HepG2 (cell line): ENCODE results near the gene ZNF445. TPM values are rescaled to one million over a fixed set of nuclear protein-coding genes. Genes with fewer than 3 reads are reported as not detected.

ENCODE experiments used
- ATAC-seq: fragments of 200-7000 bp; cut with Tn5 transposase; 3 replicates; pipeline ENCODE4 v1.9.1; 2020; ENCODE audit warnings: mild to moderate bottlenecking, moderate library complexity
- BruUV-seq: library from RNA; stranded (reverse); fragments of 400-500 nt; replicated peaks from 2 replicates; lab custom pipeline; 2021; lab: Mats Ljungman, UMichigan
- CTCF ChIA-PET: fragments of 300-600 bp; formaldehyde crosslinking; extraction: SDS; loops from one replicate; lab custom pipeline; 2021; ENCODE audit warnings: low total read pairs, inconsistent platforms, low intra/inter-chr PET ratio; lab: Yijun Ruan, JAX
- POLR2A ChIA-PET: fragments of 350-600 bp; sonication (Branson Sonifier 250); formaldehyde crosslinking; loops from one replicate; lab custom pipeline; 2020; ENCODE audit warnings: antibody characterized with exemption, inconsistent platforms; lab: Yijun Ruan, JAX
- DNase-seq: peaks from one replicate; pipeline ENCODE4 v3.0.0-alpha.2; 2015; ENCODE audit warnings: low spot score
- FAIRE-seq: peaks from 3 replicates; lab custom pipeline; 2011; peaks lifted over from hg19 to GRCh38; lab: Jason Lieb, UNC
- H2AFZ ChIP-seq: one replicate; pipeline ENCODE4 v1.6.1; 2011; ENCODE audit warnings: low read length, inconsistent platforms
- H3K27ac ChIP-seq: fragments of 300-600 bp; 3 replicates; pipeline ENCODE4 v1.8.0; 2011; ENCODE audit warnings: mixed run types, mild to moderate bottlenecking, mixed read lengths, low read length, inconsistent platforms; ENCODE audit not compliant: insufficient read depth; ENCODE audit errors: extremely low read length
- H3K27me3 ChIP-seq, 2 experiments: fragments of 200-600 bp in 1 of 2; 2 replicates in 1 of 2; 3 replicates in 1 of 2; pipeline versions ENCODE4 v1.6.0 to v1.8.0; 2011; ENCODE audit warnings: low read length in 2 of 2, mild to moderate bottlenecking in 2 of 2, moderate library complexity in 2 of 2, inconsistent platforms in 1 of 2; ENCODE audit not compliant: insufficient read depth in 2 of 2, control insufficient read depth in 1 of 2
- H3K36me3 ChIP-seq, 2 experiments: fragments of 200-600 bp in 1 of 2; replicated peaks in 1 of 2; 2 replicates in 1 of 2; 3 replicates in 1 of 2; pipeline versions ENCODE4 v1.5.1 to v1.8.0; 2011; ENCODE audit warnings: low read length in 2 of 2, inconsistent platforms in 1 of 2; ENCODE audit not compliant: insufficient read depth in 2 of 2, control insufficient read depth in 1 of 2
- H3K4me1 ChIP-seq: 2 replicates; pipeline ENCODE4 v1.5.1; 2012; ENCODE audit warnings: low read length, inconsistent platforms; ENCODE audit not compliant: insufficient read depth
- H3K4me2 ChIP-seq: 2 replicates; pipeline ENCODE4 v1.6.0; 2011; ENCODE audit warnings: low read depth, low read length, inconsistent platforms
- H3K4me3 ChIP-seq, 3 experiments: fragments of 200-600 bp in 1 of 3; sonication (generic), shearing (Covaris generic) in 1 of 3; replicated peaks in 1 of 3; 2 replicates each; pipeline ENCODE4 v1.5.1; 2011 to 2016; ENCODE audit warnings: low read length in 3 of 3, inconsistent platforms in 2 of 3, low read depth in 2 of 3, mild to moderate bottlenecking in 2 of 3, control low read depth in 1 of 3, mixed read lengths in 1 of 3; ENCODE audit not compliant: insufficient read depth in 1 of 3
- H3K79me2 ChIP-seq: one replicate; pipeline ENCODE4 v1.6.1; 2011; ENCODE audit warnings: low read length, inconsistent platforms; ENCODE audit not compliant: insufficient read depth
- H3K9ac ChIP-seq: 2 replicates; pipeline ENCODE4 v1.6.0; 2011; ENCODE audit warnings: mild to moderate bottlenecking, low read depth, low read length, inconsistent platforms; ENCODE audit not compliant: insufficient read depth
- H3K9me3 ChIP-seq: 2 replicates; pipeline ENCODE4 v1.5.1; 2012; ENCODE audit warnings: mild to moderate bottlenecking, low read length
- H4K20me1 ChIP-seq: 2 replicates; pipeline ENCODE4 v1.6.0; 2011; ENCODE audit warnings: inconsistent platforms, mild to moderate bottlenecking, low read length, moderate library complexity; ENCODE audit not compliant: insufficient read depth
- ESRRA ChIP-seq: sonication (generic); formaldehyde crosslinking; IDR thresholded peaks from 2 replicates; pipeline ENCODE4 v1.5.1; 2020; ENCODE audit warnings: mild to moderate bottlenecking, low read depth, missing genetic modification reagents
- GFI1 ChIP-seq: sonication (generic); formaldehyde crosslinking; IDR thresholded peaks from 2 replicates; pipeline ENCODE4 v1.5.0; 2020; ENCODE audit warnings: missing genetic modification reagents, mild to moderate bottlenecking, borderline replicate concordance
- HDAC1 ChIP-seq: sonication (generic); formaldehyde crosslinking; IDR thresholded peaks from 2 replicates; pipeline ENCODE4 v1.5.1; 2020; ENCODE audit warnings: mild to moderate bottlenecking, missing genetic modification reagents
- MIXL1 ChIP-seq: IDR thresholded peaks from 2 replicates; pipeline ENCODE4 v1.6.1; 2016
- NFRKB ChIP-seq: fragments of 450-650 bp; IDR thresholded peaks from 2 replicates; pipeline ENCODE4 v1.6.1; 2017
- PAF1 ChIP-seq: IDR thresholded peaks from 2 replicates; pipeline ENCODE4 v1.6.1; 2016; ENCODE audit warnings: missing genetic modification reagents, missing compliant biosample characterization
- SOX13 ChIP-seq, 3 experiments: fragments of 450-650 bp in 1 of 3; sonication (generic) in 1 of 3; formaldehyde crosslinking in 1 of 3; IDR thresholded peaks in 2 of 3; conservative IDR thresholded peaks in 1 of 3; 2 replicates each; pipeline versions ENCODE4 v1.5.0 to v1.6.1; 2016 to 2020; ENCODE audit warnings: antibody characterized with exemption in 1 of 3, mild to moderate bottlenecking in 1 of 3, missing compliant biosample characterization in 1 of 3, missing genetic modification reagents in 1 of 3, moderate library complexity in 1 of 3
- SOX6 ChIP-seq, 2 experiments: fragments of 450-650 bp in 1 of 2; sonication (generic) in 1 of 2; formaldehyde crosslinking in 1 of 2; IDR thresholded peaks; 2 replicates each; pipeline versions ENCODE4 v1.4.0 to v1.6.1; 2017 to 2020; ENCODE audit warnings: antibody characterized with exemption in 1 of 2, mild to moderate bottlenecking in 1 of 2, missing genetic modification reagents in 1 of 2
- TCF7L2 ChIP-seq: IDR thresholded peaks from 2 replicates; pipeline ENCODE4 v1.6.1; 2011; ENCODE audit warnings: mild to moderate bottlenecking, low read depth, low read length, moderate library complexity
- ZFAT ChIP-seq: sonication (generic); formaldehyde crosslinking; conservative IDR thresholded peaks from 2 replicates; pipeline ENCODE4 v1.8.1; 2023; ENCODE audit warnings: missing genetic modification reagents, inconsistent platforms
- ZNF136 ChIP-seq: sonication (generic); formaldehyde crosslinking; IDR thresholded peaks from 2 replicates; pipeline ENCODE4 v1.8.1; 2022; ENCODE audit warnings: low read depth, mild to moderate bottlenecking, moderate library complexity, missing genetic modification reagents
- ZNF263 ChIP-seq: sonication (generic); formaldehyde crosslinking; IDR thresholded peaks from 2 replicates; pipeline ENCODE4 v1.4.0; 2020; ENCODE audit warnings: missing genetic modification reagents
- ZNF775 ChIP-seq: sonication (generic); formaldehyde crosslinking; IDR thresholded peaks from 2 replicates; pipeline ENCODE4 v1.4.0; 2020; ENCODE audit warnings: missing genetic modification reagents, mild to moderate bottlenecking, moderate library complexity, borderline replicate concordance
- ZNF850 ChIP-seq: sonication (generic); formaldehyde crosslinking; conservative IDR thresholded peaks from 2 replicates; pipeline ENCODE4 v1.9.0; 2021; ENCODE audit warnings: mild to moderate bottlenecking, missing genetic modification reagents
- WGBS: methylation state at CpG from one replicate; pipeline ENCODE4 v1.1.6; 2017; ENCODE audit warnings: low lambda C conversion rate; 5-methylcytosine and 5-hydroxymethylcytosine counted together
- in situ Hi-C: cut with HindIII; loops from 2 replicates; pipeline ENCODE4 v1.10.0; 2017; ENCODE audit warnings: low pct_unique_long_range_greater_than_20kb; ENCODE audit not compliant: extremely low pct_ligation_motif_present
- intact Hi-C: fragments of 100-400 bp; cut with micrococcal nuclease; formaldehyde crosslinking; loops from one replicate; pipeline ENCODE4 v1.10.0; 2022; ENCODE audit not compliant: unreplicated experiment
- polyA plus RNA-seq, 8 experiments: library from polyadenylated mRNA; depleted of rRNA in 3 of 8; stranded (reverse) in 7 of 8; unstranded in 1 of 8; fragments of >200 nt; fragmentation: Illumina TruSeq in 4 of 8; extraction: Trizol in 4 of 8; gene quantifications; 2 replicates each; pipeline versions ENCODE4 v1.2.1 to v1.2.3, GENCODE V29; 2011 to 2016; ENCODE audit warnings: low read depth in 4 of 8, missing spikeins in 1 of 8, mixed read lengths in 1 of 8; ENCODE audit not compliant: insufficient read depth in 1 of 8
- total RNA-seq, 5 experiments: library from RNA; depleted of rRNA; stranded (reverse); fragments of >200 nt; fragmentation: Illumina TruSeq; extraction: Trizol; gene quantifications; 2 replicates each; pipeline ENCODE4 v1.2.3, GENCODE V29; 2016; ENCODE audit warnings: low read depth in 1 of 5
- TF ChIP-seq, protein P1 (sequence below): sonication (generic); formaldehyde crosslinking; IDR thresholded peaks from 2 replicates; pipeline ENCODE4 v1.8.1; 2022; ENCODE audit warnings: low read depth, mild to moderate bottlenecking, missing genetic modification reagents
- TF ChIP-seq, protein P2 (sequence below): sonication (generic); formaldehyde crosslinking; IDR thresholded peaks from 2 replicates; pipeline ENCODE4 v1.5.1; 2020; ENCODE audit warnings: mild to moderate bottlenecking, missing genetic modification reagents

Gene ZNF445
- total and polyA plus RNA-seq, 2 of the 13 experiments (the other 11 are each of a cell fraction or from before 2014, with no cell fraction given): 4.4 to 10.3 TPM

DNA sequence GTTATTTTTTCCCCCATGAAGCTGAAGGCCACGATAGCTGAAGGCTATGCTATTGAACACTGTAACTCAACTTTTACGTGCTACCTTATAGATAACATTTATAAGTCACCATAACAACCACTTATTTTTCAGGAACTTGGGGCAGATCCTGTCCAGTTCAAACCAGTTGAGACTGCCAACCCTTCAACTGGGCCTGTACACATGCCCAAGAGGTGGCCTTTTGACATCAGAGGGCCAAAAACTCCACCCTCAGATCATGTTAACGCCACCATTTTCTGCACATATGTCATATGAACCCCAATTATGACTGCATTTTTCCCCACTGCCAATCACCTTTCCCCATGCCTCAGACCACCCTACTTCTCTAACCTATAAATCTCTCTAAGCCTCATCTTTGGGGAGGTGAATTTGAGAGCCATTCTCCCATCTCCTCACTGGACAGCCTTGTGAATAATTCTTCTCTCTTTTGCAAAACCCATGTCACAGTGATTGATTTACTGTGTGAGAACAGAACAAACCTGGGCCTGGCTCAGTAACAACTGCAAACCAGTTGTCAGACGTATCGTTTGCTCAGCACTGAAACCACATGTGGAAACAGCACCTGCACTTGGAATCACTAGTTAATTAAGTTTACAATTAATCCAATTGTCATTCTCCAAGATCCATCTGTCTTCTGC lies 42.5 kb downstream of the ZNF445 start (continued):
- TF ChIP-seq SOX13 (IDR thresholded peaks at IDR 0.05) (no peak), SOX13 (CRISPR knock-in tag; conservative IDR thresholded peaks at IDR 0.05 in 1 of 2, IDR thresholded peaks at IDR 0.05 in 1 of 2) (no peak), ZNF263 (no peak)
- TF ChIP-seq, protein P1, sequence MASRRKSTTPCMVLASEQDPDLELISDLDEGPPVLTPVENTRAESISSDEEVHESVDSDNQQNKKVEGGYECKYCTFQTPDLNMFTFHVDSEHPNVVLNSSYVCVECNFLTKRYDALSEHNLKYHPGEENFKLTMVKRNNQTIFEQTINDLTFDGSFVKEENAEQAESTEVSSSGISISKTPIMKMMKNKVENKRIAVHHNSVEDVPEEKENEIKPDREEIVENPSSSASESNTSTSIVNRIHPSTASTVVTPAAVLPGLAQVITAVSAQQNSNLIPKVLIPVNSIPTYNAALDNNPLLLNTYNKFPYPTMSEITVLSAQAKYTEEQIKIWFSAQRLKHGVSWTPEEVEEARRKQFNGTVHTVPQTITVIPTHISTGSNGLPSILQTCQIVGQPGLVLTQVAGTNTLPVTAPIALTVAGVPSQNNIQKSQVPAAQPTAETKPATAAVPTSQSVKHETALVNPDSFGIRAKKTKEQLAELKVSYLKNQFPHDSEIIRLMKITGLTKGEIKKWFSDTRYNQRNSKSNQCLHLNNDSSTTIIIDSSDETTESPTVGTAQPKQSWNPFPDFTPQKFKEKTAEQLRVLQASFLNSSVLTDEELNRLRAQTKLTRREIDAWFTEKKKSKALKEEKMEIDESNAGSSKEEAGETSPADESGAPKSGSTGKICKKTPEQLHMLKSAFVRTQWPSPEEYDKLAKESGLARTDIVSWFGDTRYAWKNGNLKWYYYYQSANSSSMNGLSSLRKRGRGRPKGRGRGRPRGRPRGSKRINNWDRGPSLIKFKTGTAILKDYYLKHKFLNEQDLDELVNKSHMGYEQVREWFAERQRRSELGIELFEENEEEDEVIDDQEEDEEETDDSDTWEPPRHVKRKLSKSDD (CRISPR knock-in tag): no peak

DNA sequence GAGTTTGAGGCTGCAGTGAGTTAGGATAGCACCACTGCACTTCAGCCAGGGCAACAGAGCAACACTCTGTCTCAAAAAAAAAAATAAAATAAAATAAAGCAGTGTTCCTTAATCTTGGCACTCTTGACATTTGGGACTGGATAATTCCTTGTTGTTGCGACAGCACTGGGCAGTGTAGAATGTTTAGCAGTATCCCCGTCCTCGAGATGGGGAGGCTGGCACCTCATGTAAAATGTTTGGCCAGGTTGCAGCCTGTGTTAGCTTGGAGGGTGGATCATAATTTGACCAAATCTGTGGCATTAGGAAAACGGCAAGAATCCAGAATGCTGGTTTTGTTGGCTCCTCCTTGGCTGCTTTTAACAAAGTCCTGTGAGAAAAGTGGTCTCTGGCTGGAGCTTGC lies 47.0 kb downstream of the ZNF445 start:
- in situ Hi-C loops (loop anchor here (10.0 kb wide), 1 partner anchor 106 kb away; no protein-coding TSS in a partner anchor), intact Hi-C loops (no loop called here)
- BruUV-seq: no TSS peak
- Histone ChIP-seq H3K36me3 (no peaks in the 10 kb centered on the region), H4K20me1 (no peaks in the 10 kb centered on the region), H3K9me3 (no peaks in the 10 kb centered on the region), H2AFZ (no peak overlapping the region), H3K79me2 (no peaks in the 10 kb centered on the region), H3K27me3 (no peaks in the 10 kb centered on the region), H3K4me3 (no peak overlapping the region), H3K9ac (no peak overlapping the region), H3K4me1 (peaks cover 26% of the 10 kb centered on the region), H3K27ac (no peak overlapping the region), H3K4me2 (no peak overlapping the region)
- FAIRE-seq (no peak), DNase-seq (no peak), ATAC-seq (no peak)
- ChIA-PET POLR2A (interaction anchor here (1.0 to 1.5 kb wide), 2 partner anchors 9 to 92 kb away, joined by 3 to 5 read pairs; partner anchors contain the start of gene TCAIM), CTCF (no interaction called here)
- WGBS: 59% methylated on average over 4 of the region's 4 CpGs
- TF ChIP-seq TCF7L2 (no peak), ZNF850 (CRISPR knock-in tag) (no peak), PAF1 (CRISPR knock-in tag) (no peak), GFI1 (CRISPR knock-in tag) (no peak), NFRKB (no peak), SOX6 (IDR thresholded peaks at IDR 0.05) (no peak), SOX6 (CRISPR knock-in tag; IDR thresholded peaks at IDR 0.05) (no peak), MIXL1 (CRISPR knock-in tag) (no peak), ESRRA (CRISPR knock-in tag) (no peak), HDAC1 (CRISPR knock-in tag) (no peak), ZNF136 (CRISPR knock-in tag) (no peak), ZNF775 (CRISPR knock-in tag) (no peak), ZFAT (CRISPR knock-in tag) (no peak)
- TF ChIP-seq, protein P2, sequence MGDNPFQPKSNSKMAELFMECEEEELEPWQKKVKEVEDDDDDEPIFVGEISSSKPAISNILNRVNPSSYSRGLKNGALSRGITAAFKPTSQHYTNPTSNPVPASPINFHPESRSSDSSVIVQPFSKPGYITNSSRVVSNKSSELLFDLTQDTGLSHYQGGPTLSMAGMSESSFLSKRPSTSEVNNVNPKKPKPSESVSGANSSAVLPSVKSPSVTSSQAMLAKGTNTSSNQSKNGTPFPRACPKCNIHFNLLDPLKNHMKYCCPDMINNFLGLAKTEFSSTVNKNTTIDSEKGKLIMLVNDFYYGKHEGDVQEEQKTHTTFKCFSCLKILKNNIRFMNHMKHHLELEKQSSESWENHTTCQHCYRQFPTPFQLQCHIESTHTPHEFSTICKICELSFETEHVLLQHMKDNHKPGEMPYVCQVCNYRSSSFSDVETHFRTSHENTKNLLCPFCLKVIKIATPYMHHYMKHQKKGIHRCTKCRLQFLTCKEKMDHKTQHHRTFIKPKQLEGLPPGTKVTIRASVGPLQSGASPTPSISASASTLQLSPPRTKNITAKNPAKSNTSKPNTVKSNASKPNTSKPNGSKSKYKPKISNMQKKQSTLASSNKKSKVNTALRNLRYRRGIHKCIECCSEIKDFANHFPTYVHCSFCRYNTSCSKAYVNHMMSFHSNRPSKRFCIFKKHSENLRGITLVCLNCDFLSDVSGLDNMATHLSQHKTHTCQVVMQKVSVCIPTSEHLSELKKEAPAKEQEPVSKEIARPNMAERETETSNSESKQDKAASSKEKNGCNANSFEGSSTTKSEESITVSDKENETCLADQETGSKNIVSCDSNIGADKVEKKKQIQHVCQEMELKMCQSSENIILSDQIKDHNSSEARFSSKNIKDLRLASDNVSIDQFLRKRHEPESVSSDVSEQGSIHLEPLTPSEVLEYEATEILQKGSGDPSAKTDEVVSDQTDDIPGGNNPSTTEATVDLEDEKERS: no peak
